ENCODE measurements around the gene SMG1. TPM values are rescaled to one million over a fixed set of nuclear protein-coding genes. Genes with fewer than 3 reads are reported as not detected.
A peak's percentile ranks its signal among the peaks of the same experiment; 100 is the strongest.

SMG1 gene
- total and polyA plus RNA-seq, 2 of the 13 experiments (the other 11 are each of a cell fraction or from before 2014, with no cell fraction given) = 48.7 to 53.7 TPM

DNA sequence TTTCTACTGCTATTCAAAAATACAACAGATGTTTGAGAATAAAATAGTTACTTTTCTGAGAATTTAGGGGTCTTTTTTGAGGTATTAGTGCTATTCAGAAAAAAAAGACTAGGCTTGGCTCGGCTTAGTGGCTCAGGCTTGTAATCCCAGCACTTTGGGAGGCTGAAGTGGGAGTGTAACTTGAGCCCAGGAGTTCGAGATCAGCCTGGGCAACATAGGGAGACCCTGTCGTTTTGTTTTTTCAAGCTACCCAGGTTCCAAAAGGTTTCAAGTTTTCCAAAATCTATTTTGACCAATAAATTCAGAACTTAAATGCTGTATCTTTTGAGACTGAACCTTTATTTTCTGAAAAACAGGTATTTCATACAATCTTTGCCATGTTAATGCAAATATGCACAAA is 121.7 kb downstream of the SMG1 start:
- peaks cover 33% of the 10 kb centered on the region for H3K4me1 ChIP-seq (ENCODE audit: insufficient read depth, low read length)
- no peak overlapping the region for H3K9ac ChIP-seq (ENCODE audit: insufficient read depth, low read depth, low read length)
- ATAC-seq = no peak
- no peak overlapping the region for H2AFZ ChIP-seq (ENCODE audit: low read length)
- H3K9me3 ChIP-seq (ENCODE audit: low read length) = no peaks in the 10 kb centered on the region
- H3K4me2 ChIP-seq (ENCODE audit: low read depth, low read length) = no peak overlapping the region
- in situ Hi-C loops (cut with HindIII; ENCODE audit: extremely low pct_ligation_motif_present, low pct_unique_long_range_greater_than_20kb) = no loop called here
- WGBS (ENCODE audit: low lambda C conversion rate) = 86% methylated on average over 3 of the region's 3 CpGs
- DNase-seq (ENCODE audit: low spot score) = no peak
- ChIA-PET POLR2A (interaction anchor here (1.3 to 8.9 kb wide), 2 partner anchors 15 to 121 kb away, joined by 5 to 545 read pairs; partner anchors contain the start of genes RPS15A and SMG1), CTCF (ENCODE audit: low intra/inter-chr PET ratio, low total read pairs) (no interaction called here)
- peaks cover 7 to 26% of the 10 kb centered on the region in 2 experiments for H3K36me3 ChIP-seq (replicated peaks in 1 of 2; ENCODE audit: control insufficient read depth in 1 of 2, insufficient read depth in 2 of 2, low read length in 2 of 2)
- H3K79me2 ChIP-seq (ENCODE audit: insufficient read depth, low read length) = peaks cover 18% of the 10 kb centered on the region
- TF ChIP-seq NRL (CRISPR knock-in tag; IDR thresholded peaks at IDR 0.05; ENCODE audit: borderline replicate concordance) = no peak
- TF ChIP-seq ZNF121 (CRISPR knock-in tag; IDR thresholded peaks at IDR 0.05) = 0 out of 2 replicates have a peak, but pooled peaks have one; percentile 37
- H4K20me1 ChIP-seq (ENCODE audit: insufficient read depth, low read length) = peaks cover 9% of the 10 kb centered on the region
- intact Hi-C loops (cut with micrococcal nuclease; ENCODE audit: unreplicated experiment) = loop anchor here (5.0 kb wide), 1 partner anchor 33 kb away; no protein-coding TSS in a partner anchor
- H3K27ac ChIP-seq (ENCODE audit: extremely low read length, insufficient read depth, low read length) = peak overlapping the region; percentile 28
- no TSS peak for BruUV-seq (replicated peaks)
- no peaks in the 10 kb centered on the region; a peak in 1 of 5 replicates for H3K27me3 ChIP-seq (ENCODE audit: control insufficient read depth in 1 of 2, insufficient read depth in 2 of 2, low read length in 2 of 2)
- no peak overlapping the region for H3K4me3 ChIP-seq (replicated peaks in 1 of 3; ENCODE audit: insufficient read depth in 1 of 3, low read depth in 2 of 3, low read length in 3 of 3)
- FAIRE-seq = no peak

DNA sequence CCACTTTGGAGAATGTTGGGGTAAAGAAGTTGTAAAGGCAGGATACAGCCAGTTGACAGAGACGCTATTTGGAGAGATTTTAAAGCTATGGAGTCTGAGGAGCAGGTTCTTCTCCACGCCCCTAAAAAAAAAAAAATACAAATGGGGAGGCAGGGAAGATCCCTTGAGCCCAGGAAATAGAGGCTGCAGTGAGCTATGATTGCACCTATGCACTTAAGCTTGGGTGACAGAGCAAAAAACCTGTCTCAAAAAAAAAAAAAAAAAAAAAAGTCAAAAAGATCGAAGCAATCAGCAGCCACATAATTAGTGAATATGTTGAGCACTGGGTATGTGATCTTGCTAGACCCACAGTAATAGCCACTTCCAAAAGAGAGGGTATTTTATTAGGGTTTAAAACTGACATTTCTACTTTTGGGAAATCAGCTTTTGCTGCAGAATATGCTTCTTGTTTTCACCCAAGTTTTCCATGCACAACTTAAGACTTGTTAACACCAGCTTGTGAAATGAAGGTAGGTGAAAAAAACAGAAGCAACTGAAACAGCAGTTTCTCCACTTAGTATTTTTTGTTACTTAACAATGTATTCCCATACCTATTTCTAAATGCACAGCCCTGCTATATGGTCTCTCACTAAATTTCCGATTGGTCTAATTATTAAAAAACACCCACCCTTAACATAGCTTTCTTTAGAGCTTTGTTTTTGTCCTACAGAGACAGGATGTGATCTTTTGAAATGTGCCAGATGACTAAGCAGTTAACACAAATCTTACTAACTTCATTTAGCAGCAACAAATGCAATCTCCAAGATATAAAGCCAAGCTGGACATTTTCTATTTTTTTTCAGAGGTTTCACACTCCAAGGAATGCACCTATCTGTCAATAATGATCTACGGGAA is 122.4 kb downstream of the SMG1 start:
- Histone ChIP-seq H3K79me2 (ENCODE audit: insufficient read depth, low read length) (peaks cover 25% of the 10 kb centered on the region), H3K27ac (ENCODE audit: extremely low read length, insufficient read depth, low read length) (peak overlapping the region; percentile 28), H3K36me3 (replicated peaks in 1 of 2; ENCODE audit: control insufficient read depth in 1 of 2, insufficient read depth in 2 of 2, low read length in 2 of 2) (peaks cover 1 to 19% of the 10 kb centered on the region in 2 experiments), H3K27me3 (ENCODE audit: control insufficient read depth in 1 of 2, insufficient read depth in 2 of 2, low read length in 2 of 2) (no peaks in the 10 kb centered on the region; a peak in 1 of 5 replicates), H3K4me3 (replicated peaks in 1 of 3; ENCODE audit: insufficient read depth in 1 of 3, low read depth in 2 of 3, low read length in 3 of 3) (no peak overlapping the region), H3K9ac (ENCODE audit: insufficient read depth, low read depth, low read length) (no peak overlapping the region), H4K20me1 (ENCODE audit: insufficient read depth, low read length) (peaks cover 16% of the 10 kb centered on the region), H3K4me1 (ENCODE audit: insufficient read depth, low read length) (peaks cover 41% of the 10 kb centered on the region), H3K9me3 (ENCODE audit: low read length) (no peaks in the 10 kb centered on the region), H2AFZ (ENCODE audit: low read length) (no peak overlapping the region), H3K4me2 (ENCODE audit: low read depth, low read length) (no peak overlapping the region)
- no TSS peak for BruUV-seq (replicated peaks)
- ChIA-PET POLR2A (interaction anchor here (1.3 to 8.9 kb wide), 3 partner anchors 15 to 152 kb away, joined by 5 to 545 read pairs (median 27); partner anchors contain the start of genes RPS15A and SMG1), CTCF (ENCODE audit: low intra/inter-chr PET ratio, low total read pairs) (no interaction called here)
- in situ Hi-C loops (cut with HindIII; ENCODE audit: extremely low pct_ligation_motif_present, low pct_unique_long_range_greater_than_20kb) = no loop called here
- DNase-seq (ENCODE audit: low spot score) (no peak), ATAC-seq (no peak), FAIRE-seq (no peak)
- intact Hi-C loops (cut with micrococcal nuclease; ENCODE audit: unreplicated experiment) = loop anchor here (5.0 kb wide), 1 partner anchor 33 kb away; no protein-coding TSS in a partner anchor
- WGBS (ENCODE audit: low lambda C conversion rate) = 92% methylated on average over 5 of the region's 5 CpGs
- no peak for TF ChIP-seq ZNF567 (CRISPR knock-in tag; IDR thresholded peaks at IDR 0.05; ENCODE audit: borderline replicate concordance)
- TF ChIP-seq ZMAT3 (CRISPR knock-in tag; conservative IDR thresholded peaks at IDR 0.05) = 0 out of 2 replicates have a peak, but pooled peaks have one; percentile 31
- 0 out of 2 replicates have a peak, but pooled peaks have one; percentile 64 for TF ChIP-seq THYN1 (CRISPR knock-in tag; IDR thresholded peaks at IDR 0.05; ENCODE audit: borderline replicate concordance, low read depth)
- TF ChIP-seq, protein P1, sequence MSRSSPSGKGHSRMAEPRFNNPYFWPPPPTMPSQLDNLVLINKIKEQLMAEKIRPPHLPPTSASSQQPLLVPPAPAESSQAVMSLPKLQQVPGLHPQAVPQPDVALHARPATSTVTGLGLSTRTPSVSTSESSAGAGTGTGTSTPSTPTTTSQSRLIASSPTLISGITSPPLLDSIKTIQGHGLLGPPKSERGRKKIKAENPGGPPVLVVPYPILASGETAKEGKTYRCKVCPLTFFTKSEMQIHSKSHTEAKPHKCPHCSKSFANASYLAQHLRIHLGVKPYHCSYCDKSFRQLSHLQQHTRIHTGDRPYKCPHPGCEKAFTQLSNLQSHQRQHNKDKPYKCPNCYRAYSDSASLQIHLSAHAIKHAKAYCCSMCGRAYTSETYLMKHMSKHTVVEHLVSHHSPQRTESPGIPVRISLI (CRISPR knock-in tag; IDR thresholded peaks at IDR 0.05; ENCODE audit: borderline replicate concordance) = 0 out of 2 replicates have a peak, but pooled peaks have one; percentile 35
- TF ChIP-seq, protein P2, sequence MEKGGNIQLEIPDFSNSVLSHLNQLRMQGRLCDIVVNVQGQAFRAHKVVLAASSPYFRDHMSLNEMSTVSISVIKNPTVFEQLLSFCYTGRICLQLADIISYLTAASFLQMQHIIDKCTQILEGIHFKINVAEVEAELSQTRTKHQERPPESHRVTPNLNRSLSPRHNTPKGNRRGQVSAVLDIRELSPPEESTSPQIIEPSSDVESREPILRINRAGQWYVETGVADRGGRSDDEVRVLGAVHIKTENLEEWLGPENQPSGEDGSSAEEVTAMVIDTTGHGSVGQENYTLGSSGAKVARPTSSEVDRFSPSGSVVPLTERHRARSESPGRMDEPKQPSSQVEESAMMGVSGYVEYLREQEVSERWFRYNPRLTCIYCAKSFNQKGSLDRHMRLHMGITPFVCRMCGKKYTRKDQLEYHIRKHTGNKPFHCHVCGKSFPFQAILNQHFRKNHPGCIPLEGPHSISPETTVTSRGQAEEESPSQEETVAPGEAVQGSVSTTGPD (CRISPR knock-in tag; IDR thresholded peaks at IDR 0.05) = no peak
- TF ChIP-seq RBM22 (optimal IDR thresholded peaks at IDR 0.05; ENCODE audit: low read length) = peak; percentile 50
- 0 out of 2 replicates have a peak, but pooled peaks have one; percentile 61 for TF ChIP-seq ARID2 (CRISPR knock-in tag; IDR thresholded peaks at IDR 0.05; ENCODE audit: borderline replicate concordance)
- TF ChIP-seq RELA (CRISPR knock-in tag; IDR thresholded peaks at IDR 0.05) = no peak
